HG03442 (cell line): Measurements from ENCODE around the gene UGT2A3.
"Not testable (repeated sequence)": the region's sequence is repeated elsewhere in the genome, so short reads cannot be mapped to it uniquely, and the experiment has no call there.

Experiments used
- ATAC-seq: cut with Tn5 transposase; IDR thresholded peaks from one replicate; pipeline ENCODE4 v1.9.1; 2021; ENCODE audit warnings: mild to moderate bottlenecking, moderate library complexity; ENCODE audit not compliant: unreplicated experiment

Gene UGT2A3

DNA sequence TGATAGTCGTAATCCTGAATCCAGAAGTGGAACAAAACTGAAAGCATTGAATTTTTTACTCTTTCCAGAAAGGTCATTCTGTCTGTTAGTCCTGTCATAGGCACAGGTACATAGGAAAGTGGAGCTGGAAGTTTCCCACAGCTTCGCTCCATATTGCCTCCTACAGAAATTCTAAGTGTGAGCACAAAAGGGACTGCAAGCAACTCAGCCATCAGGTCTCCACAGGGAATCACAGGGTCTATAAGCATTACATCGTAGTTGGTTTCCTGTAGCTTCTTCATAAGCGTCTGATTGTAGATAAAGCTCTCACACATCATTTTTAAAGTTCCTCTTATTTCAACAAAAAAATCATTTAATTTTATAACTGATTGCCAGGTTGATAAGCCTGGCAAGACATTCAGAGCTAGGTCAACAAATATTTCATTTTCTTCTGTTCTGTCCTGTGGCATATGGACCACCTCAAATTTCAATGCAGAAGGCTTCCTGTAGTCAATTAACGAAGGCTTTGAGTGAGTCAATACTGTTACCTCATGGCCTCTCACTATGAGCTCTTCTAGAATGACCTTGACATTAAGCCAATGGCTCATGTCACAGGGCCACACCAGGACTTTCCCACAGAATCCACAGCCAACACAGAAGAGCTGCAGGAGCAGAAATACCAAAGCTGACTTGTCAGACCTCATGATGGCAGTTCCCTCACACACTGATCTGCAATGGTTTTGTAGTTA is at the start of gene UGT2A3:
Gene UGT2A3, minus strand, starts transcription at position 727 of the 728 bp plus-strand sequence. Its CDS starts 44 bp downstream, at position 683.
- ATAC-seq: no peak

DNA sequence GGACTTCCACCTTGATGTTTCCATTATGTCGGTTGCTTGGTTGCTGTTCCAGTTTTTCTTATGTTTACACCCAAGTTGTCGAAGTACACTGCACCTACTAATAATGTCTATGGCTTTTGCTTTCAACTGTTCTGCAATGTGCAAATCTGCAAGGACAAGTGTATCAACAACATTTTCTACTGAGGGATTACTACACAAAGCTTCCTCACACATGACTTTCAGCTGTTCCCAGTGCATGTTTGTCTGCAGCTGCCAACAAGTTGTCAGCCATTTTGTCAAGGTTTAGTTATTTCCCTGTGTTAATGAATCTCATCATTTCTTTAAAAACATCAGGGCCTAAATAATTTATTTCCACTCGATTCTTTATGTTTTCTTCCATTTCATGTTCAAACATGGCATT is 45.4 kb upstream of the UGT2A3 start:
- ATAC-seq: no peak

DNA sequence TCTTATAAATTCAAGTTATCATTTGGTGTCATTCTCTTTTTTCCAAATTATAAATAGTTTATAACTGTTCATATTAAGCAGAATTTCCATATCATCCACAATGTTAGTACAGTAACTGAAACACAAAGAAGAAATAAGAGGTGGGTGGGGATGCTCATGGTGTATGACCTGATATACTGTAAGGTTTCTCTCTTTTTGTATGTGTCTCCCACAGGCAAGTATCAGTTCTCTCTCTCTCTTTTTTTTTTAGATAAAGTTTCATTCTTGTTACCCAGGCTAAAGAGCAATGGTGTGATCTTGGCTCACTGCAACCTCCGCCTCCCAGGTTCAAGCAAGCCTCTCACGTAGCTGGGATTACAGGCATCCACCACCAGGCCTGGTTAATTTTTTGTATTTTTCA is 43.7 kb upstream of the UGT2A3 start:
- peak; percentile 70 for ATAC-seq

DNA sequence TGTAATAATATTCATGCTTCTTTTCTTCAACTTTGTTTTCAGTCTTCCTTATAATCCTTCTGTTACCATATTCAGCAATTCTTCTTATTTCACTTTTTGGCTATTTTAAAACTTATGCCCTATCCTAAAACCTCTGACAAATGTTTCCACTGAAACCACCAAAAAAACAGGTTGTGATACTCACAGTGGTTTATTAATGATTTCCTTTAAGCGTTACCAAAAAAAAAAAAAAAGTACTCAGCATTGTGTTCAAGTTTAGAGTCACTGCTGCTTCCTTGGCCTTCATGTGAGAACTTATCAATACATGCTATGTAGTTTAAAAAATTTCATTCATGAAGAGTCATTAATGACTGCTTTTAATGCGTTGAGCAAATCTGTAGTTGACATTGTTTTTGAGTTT is 35.4 kb upstream of the UGT2A3 start:
- peak; percentile 53 for ATAC-seq

DNA sequence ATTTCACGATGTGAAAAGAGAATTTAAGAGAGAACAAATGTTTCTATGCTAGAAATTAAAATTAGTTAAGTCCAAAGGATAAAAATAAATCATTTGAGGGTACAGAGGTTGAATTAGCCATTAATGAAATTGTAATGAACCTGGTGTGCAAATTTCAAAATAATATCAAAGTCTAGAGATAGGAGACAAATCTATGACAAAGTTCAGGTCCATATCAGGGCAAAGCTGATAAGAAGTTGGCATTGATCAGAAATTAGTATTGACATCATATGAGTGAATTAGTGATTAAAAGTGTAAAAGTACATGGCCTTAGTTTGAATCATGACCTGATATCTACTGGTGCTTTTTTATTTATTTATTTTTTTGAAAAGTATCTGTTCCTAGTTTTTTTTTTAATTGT is 33.8 kb upstream of the UGT2A3 start:
- no peak for ATAC-seq

DNA sequence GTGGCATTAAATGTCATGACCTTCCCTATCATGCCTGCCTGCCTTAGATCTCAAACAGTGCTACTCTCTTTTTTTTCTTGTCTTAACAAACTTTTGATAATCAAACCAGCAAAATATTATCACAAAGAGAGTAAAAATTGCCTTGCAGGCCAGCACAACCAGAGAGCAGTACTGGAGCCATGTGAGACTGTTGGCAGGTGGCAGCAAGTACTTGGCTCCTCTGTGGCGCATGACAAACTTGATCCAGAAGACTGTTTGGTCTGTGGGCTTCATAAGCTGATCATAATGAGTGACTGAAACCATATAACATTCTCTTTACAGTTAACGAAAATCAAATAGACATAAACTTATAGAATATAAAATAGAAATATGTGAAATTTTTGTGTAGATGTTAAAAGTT is 33.3 kb upstream of the UGT2A3 start:
- ATAC-seq: no peak

DNA sequence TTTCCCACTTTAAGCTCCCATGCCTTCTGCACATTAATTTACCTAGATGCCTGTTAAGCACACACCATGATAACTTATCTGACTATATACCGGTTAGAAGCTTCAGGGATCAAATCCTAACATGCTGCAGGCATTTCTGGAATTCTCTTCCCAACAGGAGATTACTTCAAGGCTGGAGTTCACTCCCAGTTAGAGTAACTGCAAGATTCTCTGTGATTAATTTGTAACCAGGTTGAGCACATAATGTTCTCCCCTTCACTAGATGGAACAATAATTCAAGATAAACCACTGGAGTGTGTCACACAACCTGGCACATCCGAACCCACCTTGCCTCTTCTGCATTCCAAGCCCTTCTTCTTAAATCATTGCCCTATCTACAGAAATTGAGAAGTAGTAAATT is 11.8 kb upstream of the UGT2A3 start:
- no peak for ATAC-seq

DNA sequence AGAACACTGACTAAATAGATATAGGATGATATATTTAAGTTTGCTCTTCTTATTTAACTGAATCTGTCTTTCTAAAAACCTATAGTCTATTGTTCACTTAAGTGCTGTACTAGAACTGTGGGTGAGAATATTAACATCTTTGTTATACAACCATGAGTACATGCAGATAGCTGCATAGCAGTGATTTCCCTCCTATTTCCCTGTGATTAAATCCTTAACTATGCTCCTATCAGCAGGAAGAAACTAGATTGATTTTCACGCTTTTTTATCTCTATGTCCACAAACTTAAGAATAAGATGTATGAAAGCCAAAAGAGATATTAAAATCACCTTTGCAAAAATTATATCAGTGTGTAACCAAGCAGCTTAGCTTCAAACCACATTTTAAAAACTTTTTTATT is 11.3 kb upstream of the UGT2A3 start:
- ATAC-seq: no peak

DNA sequence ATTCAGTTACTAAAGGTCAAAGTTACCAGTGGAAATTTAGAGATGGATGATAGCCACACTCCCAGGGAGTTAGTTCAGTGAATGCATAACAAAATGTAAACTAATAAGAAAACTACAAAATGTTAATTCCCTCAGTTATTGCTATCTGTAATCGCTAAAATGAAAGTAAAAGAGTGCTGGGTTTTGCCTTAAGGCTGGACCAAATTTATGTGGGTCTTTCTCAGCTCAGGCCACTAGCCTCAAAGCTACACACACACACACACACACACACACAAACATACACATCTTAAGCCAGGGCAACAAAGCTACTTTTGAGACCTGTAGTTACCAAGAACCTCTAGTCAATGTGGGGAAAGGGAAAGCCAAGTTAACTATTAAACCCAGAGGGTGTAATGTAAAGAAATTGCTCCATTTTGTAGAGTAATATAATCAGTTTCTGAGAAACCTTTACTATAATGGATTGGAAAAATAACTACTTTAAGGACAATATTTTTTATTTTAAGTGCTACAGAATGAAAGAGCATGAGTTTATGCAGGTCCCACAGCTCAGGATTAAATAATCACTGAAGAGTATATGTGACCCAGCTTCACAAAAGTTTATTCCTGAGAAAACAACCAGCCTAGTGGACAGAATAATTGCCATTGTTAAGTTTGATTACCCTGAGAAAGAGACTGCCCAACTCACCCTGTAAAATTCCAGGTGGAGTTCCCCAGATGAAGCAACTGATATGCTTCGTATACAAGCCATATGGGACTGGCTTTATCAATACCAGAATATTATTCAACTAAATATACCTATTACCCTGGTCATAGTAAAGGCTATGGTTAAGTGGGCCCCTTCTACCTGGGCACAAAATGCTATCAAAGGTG is 8.9 kb upstream of the UGT2A3 start:
- ATAC-seq: no peak

DNA sequence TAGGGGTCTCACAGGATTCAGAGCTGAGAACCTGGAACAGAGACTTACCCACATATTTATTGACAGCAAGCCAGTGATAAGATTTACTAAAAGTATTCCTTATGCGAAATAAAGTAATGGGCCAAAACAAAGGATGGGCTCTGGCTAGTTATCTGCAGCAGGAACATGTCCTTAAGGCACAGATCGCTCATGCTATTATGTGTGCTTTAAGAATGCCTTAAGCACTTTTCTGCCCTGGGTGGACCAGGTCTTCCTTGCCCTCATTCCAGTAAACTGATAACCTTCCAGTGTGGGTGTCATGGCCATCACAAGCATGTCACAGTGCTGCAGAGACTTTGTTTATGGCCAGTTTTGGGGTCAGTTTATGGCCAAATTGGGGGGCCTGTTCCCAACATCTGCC is 7.5 kb upstream of the UGT2A3 start:
- ATAC-seq: not testable (repeated sequence)

DNA sequence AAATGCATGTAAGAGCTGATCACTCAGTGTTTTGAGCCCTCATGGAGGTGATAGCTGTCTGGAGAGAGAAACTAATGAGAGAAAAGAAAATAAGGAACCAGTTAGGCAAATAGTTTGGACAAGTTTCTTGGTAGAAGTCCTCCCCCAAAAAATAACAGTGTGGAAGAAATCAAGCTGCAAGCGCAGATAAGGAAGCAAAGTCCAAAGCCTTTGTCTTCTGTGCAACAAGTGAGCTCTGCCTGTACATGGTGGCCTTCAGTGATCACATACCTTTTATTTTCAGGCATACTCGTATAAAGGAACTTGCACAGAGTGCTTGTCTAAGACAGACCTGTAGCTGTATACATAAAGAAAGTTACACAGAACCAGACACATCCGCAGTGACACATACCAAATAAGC is 2.5 kb upstream of the UGT2A3 start:
- no peak for ATAC-seq

DNA sequence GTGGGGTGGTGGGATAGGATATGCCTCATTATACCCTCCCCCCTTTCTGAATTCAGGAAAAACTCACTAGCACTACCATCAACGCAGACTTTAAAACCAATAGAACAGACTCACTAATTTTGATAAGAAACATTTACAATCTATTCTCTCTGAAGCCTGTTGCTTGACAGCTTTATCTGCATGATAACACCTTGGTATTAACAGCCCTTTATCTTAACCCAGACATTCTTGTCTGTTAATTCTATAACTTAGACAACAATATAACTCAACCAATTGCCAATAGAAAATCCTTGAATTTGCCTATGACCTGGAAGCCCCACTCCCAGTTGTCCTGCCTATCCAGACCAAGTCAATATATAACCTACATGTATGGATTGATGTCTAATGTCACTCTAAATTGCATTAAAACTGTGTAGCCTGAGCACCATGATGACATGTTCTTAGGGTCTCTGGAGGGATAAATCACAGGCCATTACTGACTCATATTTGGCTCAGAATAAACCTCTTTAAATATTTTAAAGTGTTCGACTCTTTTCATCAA is 1.5 kb upstream of the UGT2A3 start:
- no peak for ATAC-seq

DNA sequence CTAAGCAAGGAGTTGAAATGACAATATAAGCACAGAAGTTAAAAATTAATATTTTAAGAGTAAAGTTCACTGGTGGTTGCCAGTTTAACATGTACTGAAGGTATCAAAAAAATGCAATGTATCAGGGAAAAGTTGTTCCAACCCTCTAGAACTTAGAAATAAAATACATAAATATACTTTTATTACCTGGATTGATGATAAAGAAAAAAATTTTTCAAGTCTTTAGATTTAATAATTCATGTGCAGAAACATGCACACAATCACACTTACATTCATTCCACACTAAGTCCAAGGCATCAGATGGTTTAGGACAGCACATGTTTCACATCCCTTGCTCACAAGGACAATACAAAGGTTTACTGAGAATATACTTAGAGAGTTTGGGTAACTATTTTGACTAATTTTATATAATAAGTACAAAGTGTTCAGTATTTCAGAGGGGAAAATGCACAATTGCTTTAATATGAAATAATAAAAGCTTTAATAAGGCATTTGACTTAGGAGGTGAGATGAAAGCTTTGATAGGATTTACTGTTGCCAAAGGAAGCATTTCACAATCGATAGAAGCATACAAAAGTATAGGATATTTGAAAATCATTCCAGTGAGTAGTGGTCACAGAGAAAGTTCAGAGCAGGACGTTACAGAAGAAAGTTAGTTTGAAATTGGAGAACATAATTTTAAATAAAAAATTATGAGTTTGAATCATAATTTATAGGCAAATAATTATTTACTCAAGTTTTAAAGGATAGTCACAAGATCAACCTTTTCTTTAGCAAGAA is 392 bp upstream of the UGT2A3 start:
- ATAC-seq: no peak

DNA sequence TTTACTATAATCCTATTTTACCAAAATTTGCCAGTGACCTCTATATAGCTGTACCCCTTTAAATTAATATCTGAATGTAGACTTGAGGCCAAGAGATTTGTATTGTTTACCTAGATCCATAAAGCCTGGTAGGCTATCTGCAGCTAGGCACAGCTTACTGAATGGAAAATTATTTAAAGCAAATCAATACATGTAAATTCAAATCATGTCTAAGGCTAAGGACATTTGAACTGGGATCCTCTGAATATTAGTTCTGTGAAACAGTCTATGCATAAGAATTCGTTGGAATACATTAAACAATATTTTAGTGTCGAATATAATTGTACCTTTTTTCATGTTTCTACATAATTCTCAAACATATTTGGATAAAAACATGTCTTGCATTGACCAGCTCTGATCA is 1.6 kb downstream of the UGT2A3 start:
- no peak for ATAC-seq

DNA sequence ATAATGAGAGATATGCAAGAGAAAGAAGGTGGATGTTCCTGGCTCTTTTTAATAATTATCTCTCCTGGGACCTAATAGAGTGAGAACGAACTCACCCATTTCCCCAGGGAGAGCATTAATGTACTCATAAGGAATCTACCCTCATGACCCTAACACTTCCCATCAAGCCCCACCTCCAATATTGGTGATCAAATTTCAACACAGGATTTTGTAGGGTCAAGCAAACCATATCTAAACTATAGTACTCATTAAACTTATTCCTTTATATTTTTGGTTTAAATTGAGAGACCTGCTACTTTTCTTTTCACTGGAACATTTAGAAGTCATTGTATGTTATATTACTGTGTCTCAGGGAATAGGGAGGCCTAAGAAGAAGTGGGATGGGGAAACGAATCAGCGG is 2.6 kb downstream of the UGT2A3 start:
- ATAC-seq: no peak

DNA sequence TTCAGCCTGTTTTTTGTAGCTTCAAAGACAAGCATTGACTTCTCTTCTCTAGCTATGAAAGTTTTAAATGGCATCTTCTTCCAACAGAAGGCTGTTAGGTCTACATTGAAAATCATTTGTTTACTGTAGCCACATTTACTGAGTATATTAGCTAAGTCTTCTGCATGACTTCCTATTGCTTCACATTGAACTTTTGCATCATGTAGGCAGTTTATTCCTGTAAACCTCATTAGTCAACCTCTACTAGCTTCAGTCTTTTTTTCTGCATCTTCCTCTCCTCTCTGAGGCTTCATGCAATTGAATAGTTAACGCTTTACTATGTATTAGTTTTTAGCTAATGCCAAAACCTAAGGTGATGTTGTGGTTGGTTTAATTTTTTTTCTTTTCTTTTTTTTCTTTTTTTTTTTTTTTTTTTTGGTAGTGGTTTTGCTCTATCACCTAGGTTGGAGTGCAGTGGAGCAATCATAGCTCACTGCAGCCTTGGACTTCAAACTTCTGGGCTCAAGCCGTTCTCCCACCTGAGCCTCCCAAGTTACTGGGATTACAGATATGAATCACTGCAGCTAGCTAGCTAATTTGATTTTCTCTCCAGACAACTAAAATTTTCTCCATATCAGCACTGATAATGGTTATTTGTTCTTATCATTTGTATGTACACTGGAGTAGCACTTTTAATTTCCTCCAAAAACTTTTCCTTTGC is 3.4 kb downstream of the UGT2A3 start:
- ATAC-seq: no peak

DNA sequence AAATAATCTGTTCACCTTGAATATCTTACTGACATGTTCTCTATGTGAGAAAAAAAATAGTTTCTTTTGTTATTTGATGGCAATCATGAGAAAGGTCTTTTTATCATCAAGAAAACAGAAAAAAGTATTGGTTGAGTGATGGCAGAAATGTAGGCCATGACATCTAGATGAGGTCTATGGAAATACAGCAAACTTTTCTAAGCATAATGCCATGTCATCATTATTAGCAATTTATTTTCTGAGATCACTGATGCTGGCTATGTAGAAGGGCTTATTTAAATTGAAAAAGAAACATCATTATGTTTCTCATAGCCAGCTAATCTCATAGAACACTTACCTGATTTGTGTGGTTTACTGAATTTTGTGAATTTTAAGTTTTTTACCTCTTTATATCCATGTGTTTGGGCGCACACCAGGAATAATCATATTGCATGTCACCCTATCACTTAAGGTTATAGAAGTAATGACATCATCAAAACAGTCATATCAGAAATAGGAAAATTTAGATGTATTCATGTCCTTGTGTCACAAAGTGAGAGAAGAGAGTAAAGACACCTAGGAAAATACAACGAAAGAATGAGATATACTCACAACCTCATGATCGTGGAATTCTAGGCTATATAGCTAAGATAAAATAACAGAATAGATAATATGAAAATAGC is 22.4 kb downstream of the UGT2A3 start:
- ATAC-seq: no peak

DNA sequence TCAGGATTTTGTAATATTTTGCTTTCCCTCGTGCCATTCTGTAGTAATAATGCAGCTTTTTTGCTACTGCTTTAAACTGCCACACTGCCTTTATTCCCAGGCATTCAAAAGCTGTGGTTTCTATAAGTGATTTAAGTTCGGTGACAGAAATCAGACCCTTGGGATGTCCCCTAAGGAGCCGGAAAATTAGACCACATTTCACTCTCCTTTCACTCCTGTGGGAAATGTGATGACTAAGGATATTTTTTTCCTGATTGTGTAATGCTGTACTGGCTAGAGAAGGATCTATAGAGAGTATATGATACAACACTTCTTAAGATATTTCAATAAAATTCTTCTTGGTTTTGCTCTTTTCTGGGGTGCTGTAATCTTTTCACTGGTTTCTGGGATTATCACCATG is 24.4 kb downstream of the UGT2A3 start:
- no peak for ATAC-seq

DNA sequence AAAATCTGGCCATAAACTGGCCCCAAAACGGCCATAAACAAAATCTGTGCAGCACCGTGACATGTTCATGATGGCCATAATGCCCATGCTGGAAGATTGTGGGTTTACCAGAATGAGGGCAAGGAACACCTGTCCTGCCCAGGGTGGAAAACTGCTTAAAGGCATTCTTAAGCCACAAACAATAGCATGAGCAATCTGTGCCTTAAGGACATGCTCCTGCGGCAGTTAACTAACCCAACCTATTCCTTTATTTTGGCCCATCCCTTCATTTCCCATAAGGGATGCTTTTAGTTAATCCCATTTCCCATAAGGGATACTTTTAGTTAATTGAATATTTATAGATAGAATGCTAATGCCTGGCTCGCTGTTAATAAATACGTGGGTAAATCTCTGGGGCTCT is 29.4 kb downstream of the UGT2A3 start:
- not testable (repeated sequence) for ATAC-seq

DNA sequence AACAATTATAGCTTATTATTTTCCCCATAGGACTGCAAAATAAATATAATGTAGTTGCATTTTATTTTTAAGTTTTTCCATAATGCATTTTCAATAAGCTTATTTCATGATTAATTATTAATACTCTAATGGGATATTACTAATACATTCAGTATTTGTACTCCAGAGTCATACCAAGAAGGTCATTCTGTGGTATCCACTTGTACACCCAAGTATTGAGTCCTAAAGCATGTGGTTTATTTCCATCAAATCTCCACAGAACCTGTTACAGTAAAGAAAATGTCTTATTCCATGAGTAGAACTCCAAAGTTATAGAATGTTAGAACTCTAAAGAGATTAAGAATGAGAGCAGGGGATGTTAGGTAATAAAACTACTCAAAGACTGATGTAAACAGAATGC is 30.6 kb downstream of the UGT2A3 start:
- ATAC-seq: no peak
